OCI-LY1 (cell line): ENCODE data around the gene NT5M.

Source experiments
- H2AFZ ChIP-seq: fragments of 200-600 bp; sonication (generic), shearing (Covaris generic); 2 replicates; pipeline ENCODE4 v1.6.0; 2014; ENCODE audit warnings: antibody characterized with exemption, mild to moderate bottlenecking, low read length
- H3F3A ChIP-seq: fragments of 200-600 bp; sonication (generic), shearing (Covaris generic); 2 replicates; pipeline ENCODE4 v1.6.0; 2014; ENCODE audit warnings: mild to moderate bottlenecking, antibody characterized with exemption, low read length, moderate library complexity; ENCODE audit not compliant: insufficient read depth
- H3K27ac ChIP-seq: fragments of 200-600 bp; sonication (generic); 2 replicates; pipeline ENCODE4 v1.5.1; 2014; ENCODE audit warnings: low read length, mixed run types, mild to moderate bottlenecking, low read depth; ENCODE audit not compliant: poor library complexity, severe bottlenecking
- H3K27me3 ChIP-seq: fragments of 200-600 bp; sonication (generic); 2 replicates; pipeline ENCODE4 v1.6.0; 2014; ENCODE audit warnings: antibody characterized with exemption, mild to moderate bottlenecking, low read length, moderate library complexity; ENCODE audit not compliant: insufficient read depth
- H3K36me3 ChIP-seq: fragments of 200-600 bp; sonication (generic); 2 replicates; pipeline ENCODE4 v1.6.1; 2014; ENCODE audit warnings: mild to moderate bottlenecking, antibody characterized with exemption, low read length, moderate library complexity, mixed read lengths; ENCODE audit not compliant: insufficient read depth
- H3K4me1 ChIP-seq: fragments of 200-600 bp; sonication (generic); 2 replicates; pipeline ENCODE4 v1.5.1; 2014; ENCODE audit warnings: mild to moderate bottlenecking, low read length, moderate library complexity; ENCODE audit not compliant: insufficient read depth, severe bottlenecking
- H3K4me2 ChIP-seq: fragments of 200-600 bp; sonication (generic), shearing (Covaris generic); 2 replicates; pipeline ENCODE4 v1.6.1; 2014; ENCODE audit warnings: low read length
- H3K4me3 ChIP-seq: fragments of 200-600 bp; sonication (generic); 2 replicates; pipeline ENCODE4 v1.5.1; 2014; ENCODE audit warnings: low read length, low read depth, mild to moderate bottlenecking, mixed read lengths; ENCODE audit not compliant: poor library complexity, severe bottlenecking
- H3K79me2 ChIP-seq: fragments of 200-600 bp; shearing (Covaris generic); 2 replicates; pipeline ENCODE4 v1.6.1; 2016; ENCODE audit warnings: mixed run types, low read length, mixed read lengths; ENCODE audit not compliant: insufficient read depth
- H3K9ac ChIP-seq: fragments of 200-600 bp; sonication (generic), shearing (Covaris generic); 2 replicates; pipeline ENCODE4 v1.6.1; 2014; ENCODE audit warnings: mild to moderate bottlenecking, low read length, mixed read lengths
- H3K9me2 ChIP-seq: fragments of 200-600 bp; sonication (generic), shearing (Covaris generic); 2 replicates; pipeline ENCODE4 v1.6.1; 2014; ENCODE audit warnings: low read depth, mild to moderate bottlenecking, low read length, mixed read lengths
- H3K9me3 ChIP-seq: fragments of 200-600 bp; shearing (Covaris generic); 2 replicates; pipeline ENCODE4 v1.6.1; 2014; ENCODE audit warnings: low read length, mixed read lengths
- H4K20me1 ChIP-seq: fragments of 200-600 bp; sonication (generic), shearing (Covaris generic); 2 replicates; pipeline ENCODE4 v1.6.0; 2016; ENCODE audit warnings: mild to moderate bottlenecking, low read length; ENCODE audit not compliant: insufficient read depth
- CTCF ChIP-seq: fragments of 200-600 bp; sonication (generic), shearing (Covaris generic); IDR thresholded peaks from 2 replicates; pipeline ENCODE4 v1.5.1; 2017; ENCODE audit warnings: mild to moderate bottlenecking, antibody characterized with exemption, low read length, moderate library complexity, mixed read lengths
- EZH2 ChIP-seq: fragments of 200-600 bp; sonication (generic), shearing (Covaris generic); IDR thresholded peaks from 2 replicates; pipeline ENCODE4 v1.8.0; 2017; ENCODE audit warnings: borderline replicate concordance, mixed run types, mild to moderate bottlenecking, antibody characterized with exemption, low read length, moderate library complexity, mixed read lengths

NT5M gene

GRCh38 chr17:17256316-17256715, 46.9 kb upstream of the NT5M start:
- Histone ChIP-seq H3K27ac (no peak overlapping the region), H3K4me1 (no peaks in the 10 kb centered on the region), H3K36me3 (peaks cover 85% of the 10 kb centered on the region), H3F3A (no peaks in the 10 kb centered on the region), H3K27me3 (no peaks in the 10 kb centered on the region), H2AFZ (no peak overlapping the region), H3K9me3 (no peaks in the 10 kb centered on the region), H3K9me2 (no peaks in the 10 kb centered on the region), H3K9ac (no peak overlapping the region), H3K79me2 (no peaks in the 10 kb centered on the region), H3K4me2 (no peak overlapping the region), H3K4me3 (no peak overlapping the region), H4K20me1 (no peaks in the 10 kb centered on the region)
- TF ChIP-seq EZH2 (no peak), CTCF (no peak)

- Histone ChIP-seq H3K4me3 (no peak overlapping the region), H4K20me1 (no peaks in the 10 kb centered on the region), H3K9me3 (no peaks in the 10 kb centered on the region), H3F3A (no peaks in the 10 kb centered on the region), H3K27ac (no peak overlapping the region), H3K4me2 (no peak overlapping the region), H2AFZ (no peak overlapping the region), H3K9ac (no peak overlapping the region), H3K9me2 (no peaks in the 10 kb centered on the region), H3K27me3 (no peaks in the 10 kb centered on the region), H3K36me3 (peaks cover 81% of the 10 kb centered on the region), H3K4me1 (no peaks in the 10 kb centered on the region), H3K79me2 (no peaks in the 10 kb centered on the region)
- TF ChIP-seq CTCF = no peak
- no peak for TF ChIP-seq EZH2
Observed at GRCh38 chr17:17258011-17258410, 45.2 kb upstream of the NT5M start.

DNA sequence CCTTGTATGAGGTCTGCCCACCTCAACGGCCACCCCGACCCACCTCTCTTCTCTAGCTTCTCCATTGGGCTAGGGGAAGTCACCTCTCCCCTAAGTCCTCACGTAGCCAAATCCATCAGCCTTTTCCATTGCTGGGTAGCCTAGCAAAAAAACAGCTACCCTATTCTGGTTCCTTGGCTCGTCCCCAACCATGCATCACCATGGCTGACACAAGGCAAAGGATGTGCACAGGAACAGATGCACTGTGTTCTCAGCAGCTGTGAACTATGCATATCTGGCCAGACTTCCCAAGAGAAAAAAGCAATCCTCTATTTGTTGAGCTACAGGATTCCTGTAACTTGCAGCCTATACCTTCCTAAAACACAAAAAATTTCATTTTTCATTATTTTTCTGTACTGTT, 44.2 kb upstream of the NT5M start:
- Histone ChIP-seq H3K79me2 (no peaks in the 10 kb centered on the region), H3K27me3 (no peaks in the 10 kb centered on the region)

More for the DNA sequence above, 44.2 kb upstream of the NT5M start:
- no peaks in the 10 kb centered on the region for H3K9me3 ChIP-seq
- no peaks in the 10 kb centered on the region for H3K4me1 ChIP-seq
- H3K9ac ChIP-seq = no peak overlapping the region
- no peak overlapping the region for H2AFZ ChIP-seq
- TF ChIP-seq EZH2 (no peak), CTCF (no peak)
- H3K36me3 ChIP-seq = peaks cover 75% of the 10 kb centered on the region
- H3K4me3 ChIP-seq = no peak overlapping the region
- no peak overlapping the region for H3K4me2 ChIP-seq
- H4K20me1 ChIP-seq = no peaks in the 10 kb centered on the region
- H3F3A ChIP-seq = no peaks in the 10 kb centered on the region
- no peak overlapping the region for H3K27ac ChIP-seq
- H3K9me2 ChIP-seq = no peaks in the 10 kb centered on the region
